GM23248 (cell line): ENCODE data around the gene FAM76A.

Source experiments
- EZH2 ChIP-seq: fragments of 200-600 bp; sonication (generic); IDR thresholded peaks from 2 replicates; pipeline ENCODE4 v1.6.1; 2018; ENCODE audit warnings: antibody characterized with exemption, mild to moderate bottlenecking; ENCODE audit not compliant: insufficient read depth, poor library complexity, severe bottlenecking
- EZH2phosphoT487 ChIP-seq: fragments of 200-600 bp; sonication (generic); IDR thresholded peaks from 2 replicates; pipeline ENCODE4 v1.6.1; 2018; ENCODE audit warnings: antibody characterized with exemption, moderate library complexity, mild to moderate bottlenecking, low read depth; ENCODE audit not compliant: insufficient read depth

GRCh38 chr1:27755286-27755685, 29.5 kb downstream of the FAM76A start:
- TF ChIP-seq EZH2phosphoT487 (no peak), EZH2 (no peak)
